ENCODE measurements around the gene RMND5B. TPM values are rescaled to one million over a fixed set of nuclear protein-coding genes. Genes with fewer than 3 reads are reported as not detected.
"Not testable (repeated sequence)": the region's sequence is repeated elsewhere in the genome, so short reads cannot be mapped to it uniquely, and the experiment has no call there.

Gene RMND5B
- total RNA-seq, 1 experiment from 2014 or later, result 14.8 TPM

DNA sequence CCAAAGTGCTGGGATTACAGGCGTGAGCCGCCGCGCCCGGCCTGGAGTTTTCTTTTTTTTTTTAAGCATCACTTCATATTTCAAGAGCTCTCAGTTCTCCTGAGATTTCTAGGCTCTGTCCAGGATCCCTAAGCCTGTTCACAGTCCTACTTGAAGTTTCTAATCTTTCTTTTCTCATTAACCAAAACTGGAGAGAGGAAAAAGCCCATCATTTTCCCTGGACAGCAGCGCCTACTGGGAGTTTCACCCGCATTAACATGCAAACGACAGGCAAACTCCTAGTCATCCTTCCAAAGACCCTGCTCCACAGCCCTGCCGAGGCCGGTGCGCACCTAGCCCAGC, 609 bp upstream of the RMND5B start:
- DNase-seq (ENCODE audit: low read depth), result not testable (repeated sequence)

DNA sequence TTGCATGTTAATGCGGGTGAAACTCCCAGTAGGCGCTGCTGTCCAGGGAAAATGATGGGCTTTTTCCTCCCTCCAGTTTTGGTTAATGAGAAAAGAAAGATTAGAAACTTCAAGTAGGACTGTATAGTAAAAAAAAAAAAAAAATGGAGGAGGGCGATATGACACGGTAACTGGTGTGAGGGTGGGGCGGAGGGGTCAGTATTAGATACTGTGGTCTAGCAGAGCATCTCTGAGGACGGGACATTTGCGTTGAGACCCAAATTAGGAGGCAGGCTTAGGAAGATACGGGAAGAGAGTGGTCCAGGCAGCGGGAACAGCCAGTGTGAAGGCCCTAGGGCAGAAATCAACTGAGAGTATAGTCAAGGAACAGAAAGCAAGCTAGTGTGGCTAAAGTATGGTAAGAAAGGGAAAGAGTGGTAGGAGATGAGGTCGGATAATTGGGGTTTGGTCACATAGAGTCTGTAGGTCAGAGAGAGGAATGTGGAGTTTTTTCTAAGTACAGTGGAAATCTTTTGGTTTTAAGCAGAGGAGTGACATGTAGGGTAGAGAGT, 707 bp downstream of the RMND5B start:
- DNase-seq (ENCODE audit: low read depth), result no peak

GRCh38 chr5:178136990-178137389, 6.2 kb downstream of the RMND5B start:
- DNase-seq (ENCODE audit: low read depth), result no peak

DNA sequence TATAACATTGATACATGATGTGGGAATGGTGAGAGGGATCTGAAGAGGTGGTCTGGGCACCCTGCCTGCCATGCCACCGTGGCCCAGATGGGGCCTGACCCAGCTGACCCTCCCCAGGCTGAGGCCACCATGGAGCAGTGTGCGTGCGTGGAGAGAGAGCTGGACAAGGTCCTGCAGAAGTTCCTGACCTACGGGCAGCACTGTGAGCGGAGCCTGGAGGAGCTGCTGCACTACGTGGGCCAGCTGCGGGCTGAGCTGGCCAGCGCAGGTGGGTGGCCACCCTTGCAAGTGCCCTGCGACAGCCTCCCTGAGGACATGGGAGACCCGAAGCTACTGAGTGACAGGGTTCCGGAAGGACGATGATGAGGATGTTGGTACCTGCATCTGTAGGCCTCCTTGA, 7.2 kb downstream of the RMND5B start:
- DNase-seq (ENCODE audit: low read depth), result no peak

DNA sequence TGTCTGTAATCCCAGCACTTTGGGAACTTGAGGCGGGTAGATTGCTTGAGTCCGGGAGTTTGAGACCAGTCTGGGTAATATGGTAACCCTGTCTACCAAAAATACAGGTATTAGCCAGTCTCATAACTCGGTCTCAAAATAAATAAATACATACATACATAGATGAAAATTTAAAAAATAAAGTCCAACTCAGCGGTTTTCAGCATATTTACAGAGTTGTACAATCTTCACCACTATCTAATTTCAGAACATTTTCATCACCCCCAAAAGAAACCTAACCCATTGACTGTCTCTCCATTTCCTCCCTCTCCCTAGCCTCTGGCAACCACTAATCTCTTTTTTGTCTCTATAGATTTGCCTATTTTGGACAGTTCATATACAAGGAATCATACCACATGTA, 10.7 kb downstream of the RMND5B start:
- no peak for DNase-seq (ENCODE audit: low read depth)

GRCh38 chr5:178142642-178143041, 11.8 kb downstream of the RMND5B start:
- no peak for DNase-seq (ENCODE audit: low read depth)

GRCh38 chr5:178143246-178143645, 12.4 kb downstream of the RMND5B start:
- DNase-seq (ENCODE audit: low read depth), result no peak

- no peak for DNase-seq (ENCODE audit: low read depth)
Measured at GRCh38 chr5:178143901-178144300, 13.1 kb downstream of the RMND5B start.

DNA sequence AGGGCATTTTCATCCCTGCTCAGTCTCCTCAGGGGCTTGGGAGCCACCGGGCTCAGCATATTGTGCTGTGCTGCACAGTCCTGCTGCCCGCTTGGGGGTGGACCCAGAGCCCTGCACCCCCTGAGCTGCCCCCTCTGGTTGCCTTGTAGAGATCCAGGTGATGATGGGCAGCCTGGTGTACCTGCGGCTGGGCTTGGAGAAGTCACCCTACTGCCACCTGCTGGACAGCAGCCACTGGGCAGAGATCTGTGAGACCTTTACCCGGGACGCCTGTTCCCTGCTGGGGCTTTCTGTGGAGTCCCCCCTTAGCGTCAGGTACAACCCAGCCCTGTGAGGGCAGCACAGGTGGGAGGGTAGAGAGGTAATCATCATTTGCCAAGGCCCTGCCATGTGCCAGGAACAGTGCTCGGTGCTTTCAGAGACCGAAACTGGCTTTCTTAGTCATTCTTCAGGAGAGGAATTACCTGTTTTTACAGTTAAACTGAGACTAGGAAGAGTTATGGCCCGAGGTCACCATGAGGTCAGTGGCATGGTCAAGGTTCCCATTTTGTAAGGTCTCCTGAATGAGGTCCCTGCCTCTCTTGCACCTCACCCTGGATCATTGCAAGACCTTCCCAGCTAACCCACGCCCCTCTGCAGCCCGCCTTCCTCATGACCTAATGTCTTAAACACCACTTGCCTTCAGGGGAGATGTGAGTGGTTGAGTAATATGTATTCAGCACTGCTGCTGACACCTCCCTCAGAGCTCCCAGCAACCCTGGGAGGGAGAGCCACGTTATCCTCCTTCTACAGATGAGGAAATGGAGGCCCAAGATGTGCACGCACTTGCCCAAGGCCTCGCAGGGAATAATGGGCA, 15.4 kb downstream of the RMND5B start:
- peak; percentile 48 for DNase-seq (ENCODE audit: low read depth)

DNA sequence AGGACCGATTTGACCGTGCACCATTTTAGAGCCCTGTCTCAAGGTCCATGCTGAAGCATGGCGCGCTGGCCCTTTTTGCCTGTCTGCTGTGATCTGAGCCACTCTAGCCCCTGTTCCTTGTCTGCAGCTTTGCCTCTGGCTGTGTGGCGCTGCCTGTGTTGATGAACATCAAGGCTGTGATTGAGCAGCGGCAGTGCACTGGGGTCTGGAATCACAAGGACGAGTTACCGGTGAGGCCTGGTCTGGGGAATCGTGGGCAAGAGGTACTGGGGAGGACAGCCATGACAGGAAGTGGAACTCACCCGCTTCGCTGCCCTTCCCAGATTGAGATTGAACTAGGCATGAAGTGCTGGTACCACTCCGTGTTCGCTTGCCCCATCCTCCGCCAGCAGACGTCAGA, 16.6 kb downstream of the RMND5B start:
- DNase-seq (ENCODE audit: low read depth), result no peak

- DNase-seq (ENCODE audit: low read depth), result no peak
Measured at GRCh38 chr5:178149199-178149932, 18.6 kb downstream of the RMND5B start.

DNA sequence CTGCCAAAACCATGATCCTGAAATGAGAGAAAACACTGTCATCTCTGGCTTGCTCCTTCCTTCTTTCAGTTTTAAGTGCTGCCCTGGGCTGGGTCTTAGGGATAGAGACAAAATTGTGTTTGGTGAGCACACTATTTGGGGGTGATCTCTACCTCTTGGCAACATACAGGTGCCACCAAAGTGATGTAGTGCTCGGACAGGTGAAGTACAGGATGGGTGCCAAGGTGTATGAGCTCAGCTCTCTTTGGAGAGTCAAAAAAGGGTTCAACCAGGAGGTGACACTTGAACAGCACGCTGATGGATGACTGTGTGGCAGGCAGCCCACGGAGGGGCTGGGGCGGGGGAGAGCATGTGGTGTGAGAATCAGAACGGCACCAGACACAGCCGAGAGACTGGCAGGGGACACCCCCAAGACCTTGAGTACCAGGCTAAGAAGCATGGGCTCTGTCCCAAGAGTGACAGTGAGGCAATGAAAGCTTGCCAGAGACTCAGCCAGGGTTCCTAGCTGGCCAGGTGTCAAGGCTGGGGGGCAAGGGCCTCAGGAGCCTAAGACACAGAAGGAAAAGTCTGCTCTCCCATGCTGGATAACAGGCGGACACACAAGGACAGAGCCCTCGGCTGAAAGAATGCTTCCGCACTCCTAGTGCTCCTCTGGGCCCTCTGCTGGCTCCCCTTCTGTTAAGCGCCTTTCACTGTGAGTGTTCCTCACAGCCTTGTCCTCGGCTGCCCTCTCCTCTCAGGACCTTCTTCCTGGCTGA, 20.3 kb downstream of the RMND5B start:
- DNase-seq (ENCODE audit: low read depth), result no peak

- DNase-seq (ENCODE audit: low read depth), result no peak
Measured at GRCh38 chr5:178152491-178153444, 22.0 kb downstream of the RMND5B start.

DNA sequence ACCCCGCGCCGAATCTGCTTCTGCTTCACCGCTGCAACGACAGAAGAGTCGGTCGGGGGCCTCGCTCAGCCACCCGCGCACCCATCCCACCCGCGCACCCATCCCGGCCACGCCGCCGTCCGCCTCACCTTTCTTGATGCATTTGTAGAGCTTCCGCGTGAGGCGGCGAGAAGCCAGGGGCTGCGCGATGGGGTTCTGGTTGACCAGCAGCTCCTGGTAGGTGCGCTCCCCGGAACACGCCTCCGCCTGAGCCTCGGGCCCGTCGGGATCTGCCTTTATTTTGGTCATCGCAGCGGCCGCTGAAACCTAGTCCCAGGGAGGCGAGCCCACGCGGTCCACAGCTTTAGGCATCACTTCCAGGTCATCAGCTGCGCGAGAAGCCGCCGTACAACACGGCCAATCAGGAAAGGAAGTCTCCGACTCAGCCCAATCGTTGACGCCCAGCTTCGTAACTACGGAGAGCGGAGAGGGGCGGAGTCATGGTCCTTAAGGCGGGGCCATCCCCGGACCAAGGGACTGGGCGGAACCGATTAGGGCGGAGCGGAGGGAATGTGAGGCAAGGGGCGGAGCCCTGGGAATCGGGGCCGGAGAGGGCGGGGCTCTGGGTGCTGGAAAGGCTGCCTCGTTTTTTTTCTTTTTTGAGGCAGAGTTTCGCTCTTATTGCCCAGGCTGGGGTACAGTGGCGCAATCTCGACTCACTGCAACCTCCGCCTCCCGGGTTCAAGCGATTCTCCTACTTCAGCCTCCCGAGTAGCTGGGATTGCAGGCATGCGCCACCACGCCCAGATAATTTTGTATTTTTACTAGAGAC, 22.9 kb downstream of the RMND5B start, which contains the start of gene NHP2:
Gene NHP2 (minus strand): TSS at position 356 of the 811 bp plus-strand sequence. CDS start 68 bp downstream, at position 288.
- peak; percentile 96 for DNase-seq (ENCODE audit: low read depth)

GRCh38 chr5:178155065-178155464, 24.3 kb downstream of the RMND5B start:
- DNase-seq (ENCODE audit: low read depth), result no peak

GRCh38 chr5:178160176-178160575, 29.4 kb downstream of the RMND5B start:
- no peak for DNase-seq (ENCODE audit: low read depth)

DNA sequence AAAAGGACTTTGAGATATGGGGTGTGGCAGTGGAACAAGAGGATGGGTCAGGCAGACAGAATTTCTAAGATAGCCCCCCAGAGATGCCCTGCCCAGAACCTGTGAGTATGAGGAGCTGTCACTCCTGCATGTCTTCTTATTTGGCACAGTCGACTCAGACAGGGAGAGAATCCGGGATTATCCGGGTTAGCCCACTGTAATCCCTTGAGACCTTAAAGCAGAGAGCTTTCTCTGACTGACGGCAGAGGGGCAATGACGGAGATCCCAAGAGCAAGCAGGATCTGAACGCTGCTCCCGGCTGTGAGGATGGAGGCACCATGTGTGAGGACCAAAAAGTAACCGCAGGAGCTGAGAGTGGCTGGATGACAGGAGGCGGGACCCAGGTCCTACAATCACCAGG, 31.7 kb downstream of the RMND5B start:
- no peak for DNase-seq (ENCODE audit: low read depth)

- peak; percentile 52 for DNase-seq (ENCODE audit: low read depth)
Measured at GRCh38 chr5:178163772-178164735, 33.2 kb downstream of the RMND5B start.

DNA sequence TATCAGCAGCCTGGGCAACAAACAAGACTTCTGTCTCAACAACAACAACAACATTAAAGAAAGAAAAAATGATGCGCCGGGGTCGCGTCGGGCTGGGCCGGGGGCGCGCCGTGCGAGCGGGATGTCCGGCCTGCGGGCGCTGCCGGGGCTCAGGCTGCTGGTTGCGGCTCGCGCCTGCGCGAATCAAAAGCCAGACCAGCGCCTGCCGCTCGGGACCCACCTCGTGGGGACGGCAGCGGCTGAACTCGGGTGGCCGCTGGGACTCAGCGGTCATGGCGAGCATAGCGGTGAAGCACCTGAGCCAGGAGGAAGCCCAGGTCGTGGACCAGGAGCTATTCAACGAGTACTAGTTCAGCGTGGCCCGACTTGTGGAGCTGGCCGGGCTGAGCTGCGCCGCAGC, 34.8 kb downstream of the RMND5B start:
- no peak for DNase-seq (ENCODE audit: low read depth)

Measured in RPMI7951 (cell line).